Measurements from ENCODE around the gene TNIK. TPM values are rescaled to one million over a fixed set of nuclear protein-coding genes. Genes with fewer than 3 reads are reported as not detected.

The TNIK gene
- total and polyA plus RNA-seq, 2 of the 4 experiments (the other 2 are of a cell fraction), result 3.4 to 6.3 TPM

GRCh38 chr3:171383206-171384018, 76.8 kb downstream of the TNIK start:
- Histone ChIP-seq H3K79me1 (ENCODE audit: low read depth in 1 of 2, low read length in 2 of 2) (0 out of 4 replicates have a peak, but pooled peaks cover 0 to 9% of the 10 kb centered on the region in 2 experiments), H3K56ac (ENCODE audit: extremely low read depth, insufficient read depth, low read length) (no peak overlapping the region), H2BK20ac (ENCODE audit: low read depth, low read length) (peak overlapping the region; percentile 84), H3K9ac (ENCODE audit: low read depth, low read length) (no peak overlapping the region), H4K20me1 (ENCODE audit: insufficient read depth, low read length) (no peaks in the 10 kb centered on the region), H3K4ac (ENCODE audit: low read depth, low read length) (peak overlapping the region; percentile 86), H2BK15ac (ENCODE audit: low read depth, low read length) (peak overlapping the region; percentile 39; the same call in 2 of the 3 replicates), H3K27me3 (ENCODE audit: control insufficient read depth, insufficient read depth, low read length) (no peaks in the 10 kb centered on the region), H2BK120ac (ENCODE audit: low read depth, low read length) (peak overlapping the region; percentile 86), H2AK5ac (ENCODE audit: low read depth, low read length) (peak overlapping the region; percentile 10), H3K36me3 (ENCODE audit: control insufficient read depth, insufficient read depth, low read length) (no peaks in the 10 kb centered on the region), H3K9me3 (ENCODE audit: control insufficient read depth, insufficient read depth, low read length) (peaks cover 3% of the 10 kb centered on the region; the same call in 1 of the 2 replicates), H3K4me3 (ENCODE audit: insufficient read depth, low read depth, low read length) (no peak overlapping the region), H3K4me1 (ENCODE audit: control insufficient read depth, insufficient read depth, low read length) (peaks cover 15% of the 10 kb centered on the region), H2BK5ac (ENCODE audit: low read depth, low read length, poor library complexity, severe bottlenecking) (peak overlapping the region; percentile 3), H2AK9ac (replicated peaks; ENCODE audit: low read depth, low read length, poor library complexity) (peak overlapping the region; percentile 48), H3K4me2 (ENCODE audit: low read depth, low read length) (peak overlapping the region; percentile 51), H4K91ac (ENCODE audit: insufficient read depth, low read depth, low read length) (peak overlapping the region; percentile 50), H3K27ac (ENCODE audit: insufficient read depth, low read length) (peak overlapping the region; percentile 55), H4K8ac (ENCODE audit: low read depth in 2 of 2, low read length in 2 of 2) (peak overlapping the region; percentile 11 to 69; a peak in 2 of 4 replicates), H3K14ac (replicated peaks; ENCODE audit: low read depth, low read length) (peak overlapping the region; percentile 35), H3K9me1 (ENCODE audit: insufficient read depth, low read length) (peaks cover 10% of the 10 kb centered on the region), H3K23ac (ENCODE audit: low read depth, low read length) (peak overlapping the region; percentile 26; the same call in 1 of the 2 replicates), H3K18ac (ENCODE audit: low read depth, low read length) (peak overlapping the region; percentile 85), H2AFZ (replicated peaks; ENCODE audit: low read length, poor library complexity) (no peak overlapping the region), H4K5ac (ENCODE audit: low read depth, low read length) (peak overlapping the region; percentile 65)
- BruUV-seq (replicated peaks), result no TSS peak
- no peak for TF ChIP-seq RFX5 (IDR thresholded peaks at IDR 0.05; ENCODE audit: low read depth, low read length)
- peak; percentile 56; the same call in 1 of the 2 replicates for TF ChIP-seq CEBPB (IDR thresholded peaks at IDR 0.05; ENCODE audit: low read depth, low read length)
- no peak for TF ChIP-seq SMC3 (IDR thresholded peaks at IDR 0.05; ENCODE audit: low read depth, low read length)
- TF ChIP-seq ELK1 (IDR thresholded peaks at IDR 0.05; ENCODE audit: borderline replicate concordance, low read depth, low read length), result no peak
- no peak for TF ChIP-seq CTCF (conservative IDR thresholded peaks at IDR 0.05; ENCODE audit: low read depth, low read length)
- WGBS, 2 experiments (ENCODE audit: extremely low coverage in 2 of 2, insufficient read length in 1 of 2), result 54% methylated on average over 4 of the region's 5 CpGs; no CpG with 5 or more reads in 1 of the 2 experiments
- intact Hi-C loops (cut with micrococcal nuclease) (no loop called here), in situ Hi-C loops (cut with MboI; ENCODE audit: low sequenced_read_pairs) (no loop called here), dilution Hi-C loops (cut with HindIII; ENCODE audit: low sequenced_read_pairs, unreplicated experiment) (no loop called here)
- ATAC-seq (ENCODE audit: low read depth), result peak; percentile 30
- peak; percentile 47 for DNase-seq
- CTCF ChIA-PET, result no interaction called here
- POLR2A ChIA-PET (ENCODE audit: unreplicated experiment), result no interaction called here

Data from IMR-90 (cell line).